Motor neuron (in vitro differentiated cells): ENCODE results near the gene DOCK7. TPM values are rescaled to one million over a fixed set of nuclear protein-coding genes. Genes with fewer than 3 reads are reported as not detected.
"Not testable (repeated sequence)": the region's sequence is repeated elsewhere in the genome, so short reads cannot be mapped to it uniquely, and the experiment has no call there.

ENCODE experiments used
- ATAC-seq, 8 experiments: fragments of 200-7000 bp; cut with Tn5 transposase; replicated peaks in 6 of 8; 2 replicates each; pipeline ENCODE4 v1.8.0; 2021; ENCODE audit warnings: mild to moderate bottlenecking in 8 of 8, moderate library complexity in 8 of 8
- H3K27ac ChIP-seq, 2 donors: fragments of 250-450 bp; sonication (Bioruptor Pico); 2 replicates each; pipeline ENCODE4 v1.9.0; 2021; ENCODE audit warnings: antibody characterized with exemption in 2 of 2, mild to moderate bottlenecking in 2 of 2, moderate library complexity in 1 of 2
- H3K4me1 ChIP-seq, 2 donors: fragments of 250-450 bp; sonication (Bioruptor Pico); replicated peaks in 1 of 2; 2 replicates each; pipeline ENCODE4 v1.6.1; 2021; ENCODE audit warnings: antibody characterized with exemption in 2 of 2, mild to moderate bottlenecking in 2 of 2, moderate library complexity in 1 of 2
- H3K4me3 ChIP-seq, 5 donors: fragments of 250-450 bp; sonication (Bioruptor Pico); 2 replicates each; pipeline ENCODE4 v1.9.0; 2021; ENCODE audit warnings: antibody characterized with exemption in 5 of 5, mild to moderate bottlenecking in 5 of 5, moderate library complexity in 4 of 5
- WGBS, 10 experiments: fragments of 450-650 bp; shearing (Covaris generic); methylation state at CpG; one replicate each; pipeline ENCODE4 v1.0.0; 2022; 5-methylcytosine and 5-hydroxymethylcytosine counted together
- in situ Hi-C, 9 experiments: fragments of 400-800 bp; cut with MboI; loops; one replicate each; pipeline ENCODE4 v1.15.0; 2021; ENCODE audit warnings: low sequenced_read_pairs in 9 of 9, low pct_unique_long_range_greater_than_20kb in 2 of 9; ENCODE audit not compliant: unreplicated experiment in 9 of 9
- total RNA-seq, 8 experiments: library from RNA; unstranded; fragments of 300-600 nt; gene quantifications; 2 replicates each; pipeline versions ENCODE4 v1.2.3 to v1.2.4, GENCODE V29; 2022

DOCK7 gene
- total RNA-seq, 8 experiments from 2014 or later, result 20.5 to 114 (median 81.6) TPM

GRCh38 chr1:62720946-62721554 is 32.9 kb upstream of the DOCK7 start:
- no peak overlapping the region for H3K27ac ChIP-seq
- WGBS, 10 experiments, result 60 to 100% (median 79%) methylated on average over 1 to 4 of the region's 4 CpGs; no CpG with 5 or more reads in 1 of the 10 experiments
- no peak overlapping the region for H3K4me3 ChIP-seq
- peaks cover 0 to 5% of the 10 kb centered on the region in 2 donors for H3K4me1 ChIP-seq
- no peak for ATAC-seq
- in situ Hi-C loops, result no loop called here

- H3K4me1 ChIP-seq, in situ Hi-C loops, H3K4me3 ChIP-seq, H3K27ac ChIP-seq, ATAC-seq: not testable (repeated sequence)
- WGBS, 10 experiments, result 80 to 100% (median 100%) methylated on average over 1 to 2 of the region's 2 CpGs; no CpG with 5 or more reads in 6 of the 10 experiments
Measured at GRCh38 chr1:62718400-62718799, 30.2 kb upstream of the DOCK7 start.

- no peak overlapping the region for H3K27ac ChIP-seq
- WGBS, 10 experiments, result 67 to 100% (median 100%) methylated on average over 1 to 5 of the region's 6 CpGs; no CpG with 5 or more reads in 5 of the 10 experiments
- in situ Hi-C loops, result no loop called here
- ATAC-seq, result no peak
- H3K4me3 ChIP-seq, result no peak overlapping the region
- H3K4me1 ChIP-seq, result peaks cover 0 to 4% of the 10 kb centered on the region in 2 donors
Measured at GRCh38 chr1:62717483-62717882, 29.3 kb upstream of the DOCK7 start.

GRCh38 chr1:62716397-62716796 is 28.2 kb upstream of the DOCK7 start:
- ATAC-seq, result peak in 1 of 8 experiments; percentile 31
- in situ Hi-C loops, result no loop called here
- H3K4me3 ChIP-seq, result no peak overlapping the region
- no peak overlapping the region for H3K27ac ChIP-seq
- H3K4me1 ChIP-seq, result peaks cover 0 to 4% of the 10 kb centered on the region in 2 donors
- 33 to 89% (median 68%) methylated on average over 1 to 3 of the region's 3 CpGs; no CpG with 5 or more reads in 2 of the 10 experiments for WGBS, 10 experiments

- peak in 3 of 8 experiments; percentile 74 to 99 (median 83) for ATAC-seq
- 51 to 100% (median 79%) methylated on average over 1 to 3 of the region's 3 CpGs; no CpG with 5 or more reads in 1 of the 10 experiments for WGBS, 10 experiments
- Histone ChIP-seq H3K4me1 (no peaks in the 10 kb centered on the region), H3K4me3 (no peak overlapping the region), H3K27ac (no peak overlapping the region)
- in situ Hi-C loops, result no loop called here
Measured at GRCh38 chr1:62712336-62713243, 24.4 kb upstream of the DOCK7 start.

- ATAC-seq, result no peak
- 65 to 95% (median 87%) methylated on average over 1 to 2 of the region's 2 CpGs; no CpG with 5 or more reads in 2 of the 10 experiments for WGBS, 10 experiments
- in situ Hi-C loops, result no loop called here
- H3K4me3 ChIP-seq, result no peak overlapping the region
- no peaks in the 10 kb centered on the region for H3K4me1 ChIP-seq
- H3K27ac ChIP-seq, result no peak overlapping the region
Measured at GRCh38 chr1:62707744-62708120, 19.5 kb upstream of the DOCK7 start.

- in situ Hi-C loops, result no loop called here
Measured at GRCh38 chr1:62706985-62707743, 19.0 kb upstream of the DOCK7 start.

GRCh38 chr1:62698161-62698560 is 10.0 kb upstream of the DOCK7 start:
- 67 to 100% (median 90%) methylated on average over 1 to 5 of the region's 5 CpGs; no CpG with 5 or more reads in 1 of the 10 experiments for WGBS, 10 experiments

More at GRCh38 chr1:62706985-62707743, 19.0 kb upstream of the DOCK7 start:
- ATAC-seq, result no peak
- Histone ChIP-seq H3K27ac (no peak overlapping the region), H3K4me1 (no peaks in the 10 kb centered on the region), H3K4me3 (no peak overlapping the region)
- 63 to 100% (median 88%) methylated on average over 1 to 6 of the region's 7 CpGs for WGBS, 10 experiments

GRCh38 chr1:62694479-62694878 is 6.3 kb upstream of the DOCK7 start:
- 50 to 100% (median 86%) methylated on average over 1 to 7 of the region's 7 CpGs for WGBS, 10 experiments
- H3K27ac ChIP-seq, in situ Hi-C loops, H3K4me3 ChIP-seq, ATAC-seq: not testable (repeated sequence)
- H3K4me1 ChIP-seq, result peaks cover 13 to 15% of the 10 kb centered on the region in 2 donors

More at GRCh38 chr1:62698161-62698560, 10.0 kb upstream of the DOCK7 start:
- H3K27ac ChIP-seq, H3K4me3 ChIP-seq, ATAC-seq, H3K4me1 ChIP-seq, in situ Hi-C loops: not testable (repeated sequence)

GRCh38 chr1:62693123-62693522 is 4.9 kb upstream of the DOCK7 start:
- Histone ChIP-seq H3K27ac (no peak overlapping the region), H3K4me3 (no peak overlapping the region), H3K4me1 (peaks cover 17 to 19% of the 10 kb centered on the region in 2 donors)
- ATAC-seq, result no peak
- in situ Hi-C loops, result no loop called here
- WGBS, 10 experiments, result 83 to 100% (median 96%) methylated on average over 1 to 4 of the region's 4 CpGs; no CpG with 5 or more reads in 1 of the 10 experiments

GRCh38 chr1:62691062-62691844 is 3.1 kb upstream of the DOCK7 start:
- H3K4me3 ChIP-seq, result no peak overlapping the region
- H3K27ac ChIP-seq, result no peak overlapping the region
- H3K4me1 ChIP-seq, result peaks cover 22 to 25% of the 10 kb centered on the region in 2 donors
- in situ Hi-C loops, result no loop called here
- no peak for ATAC-seq
- 80 to 100% (median 91%) methylated on average over 1 to 2 of the region's 2 CpGs for WGBS, 10 experiments

- Histone ChIP-seq H3K4me3 (peak overlapping the region in 1 of 5 donors; percentile 69), H3K4me1 (peaks cover 31 to 37% of the 10 kb centered on the region in 2 donors), H3K27ac (no peak overlapping the region)
- ATAC-seq, result no peak
- WGBS, 10 experiments, result 40 to 100% (median 79%) methylated on average over 1 of the region's 1 CpG; no CpG with 5 or more reads in 6 of the 10 experiments
- in situ Hi-C loops, result no loop called here
Measured at GRCh38 chr1:62689524-62689923, 1.3 kb upstream of the DOCK7 start.
